Neural progenitor cell (in vitro differentiated cells): ENCODE measurements around the gene SMTNL2. TPM values are rescaled to one million over a fixed set of nuclear protein-coding genes. Genes with fewer than 3 reads are reported as not detected.

Experiments
- DNase-seq: peaks from one replicate; pipeline ENCODE4 v3.0.0-alpha.2; 2016; ENCODE audit warnings: low spot score
- H2AFZ ChIP-seq: fragments of 200-600 bp; sonication (generic); replicated peaks from 2 replicates; pipeline ENCODE4 v1.6.1; 2016; ENCODE audit warnings: antibody characterized with exemption
- H3F3A ChIP-seq: fragments of 200-600 bp; sonication (generic); 2 replicates; pipeline ENCODE4 v1.6.1; 2016; ENCODE audit warnings: antibody characterized with exemption, low read depth
- H3K27ac ChIP-seq: fragments of 200-600 bp; sonication (generic); 2 replicates; pipeline ENCODE4 v1.5.1; 2016; ENCODE audit warnings: mild to moderate bottlenecking
- H3K27me3 ChIP-seq: fragments of 200-600 bp; sonication (generic); 2 replicates; pipeline ENCODE4 v1.6.1; 2016; ENCODE audit warnings: mild to moderate bottlenecking, moderate library complexity
- H3K36me3 ChIP-seq: fragments of 200-600 bp; sonication (generic); 2 replicates; pipeline ENCODE4 v1.5.1; 2016
- H3K4me1 ChIP-seq: fragments of 200-600 bp; sonication (generic); 2 replicates; pipeline ENCODE4 v1.6.1; 2016; ENCODE audit warnings: mixed run types
- H3K4me2 ChIP-seq: fragments of 200-600 bp; sonication (generic); 2 replicates; pipeline ENCODE4 v1.6.1; 2016
- H3K4me3 ChIP-seq: fragments of 200-600 bp; sonication (generic); 2 replicates; pipeline ENCODE4 v1.5.1; 2016
- H3K79me2 ChIP-seq: fragments of 200-600 bp; sonication (generic); 2 replicates; pipeline ENCODE4 v1.6.1; 2016; ENCODE audit warnings: low read depth
- H3K9ac ChIP-seq: fragments of 200-600 bp; sonication (generic); 2 replicates; pipeline ENCODE4 v1.6.1; 2016
- H3K9me3 ChIP-seq: fragments of 200-600 bp; sonication (generic); 2 replicates; pipeline ENCODE4 v1.5.1; 2016; ENCODE audit warnings: low read depth
- H4K20me1 ChIP-seq: fragments of 200-600 bp; sonication (generic); 2 replicates; pipeline ENCODE4 v1.6.1; 2016; ENCODE audit warnings: low read depth
- H3K27ac Mint-ChIP-seq: 3 replicates; pipeline ENCODE4 v1.8.0; 2021; ENCODE audit warnings: mixed read lengths
- H3K27me3 Mint-ChIP-seq: 2 replicates; pipeline ENCODE4 v1.8.0; 2022; ENCODE audit warnings: low read depth, mild to moderate bottlenecking, inconsistent platforms, moderate library complexity, mixed read lengths; ENCODE audit not compliant: insufficient read depth
- H3K36me3 Mint-ChIP-seq: 3 replicates; pipeline ENCODE4 v1.8.0; 2021; ENCODE audit warnings: mixed read lengths
- H3K4me1 Mint-ChIP-seq: 3 replicates; pipeline ENCODE4 v1.8.0; 2021; ENCODE audit warnings: mixed read lengths
- H3K4me3 Mint-ChIP-seq: 3 replicates; pipeline ENCODE4 v1.8.0; 2021; ENCODE audit warnings: mild to moderate bottlenecking, moderate library complexity, mixed read lengths
- H3K9me3 Mint-ChIP-seq: 3 replicates; pipeline ENCODE4 v1.8.0; 2020; ENCODE audit warnings: mixed read lengths
- CTCF ChIP-seq: fragments of 200-600 bp; sonication (generic); IDR thresholded peaks from 2 replicates; pipeline ENCODE4 v1.5.1; 2017; ENCODE audit warnings: antibody characterized with exemption, mild to moderate bottlenecking
- EZH2 ChIP-seq: fragments of 200-600 bp; sonication (generic); IDR thresholded peaks from 2 replicates; pipeline ENCODE4 v1.6.1; 2017; ENCODE audit warnings: antibody characterized with exemption, mild to moderate bottlenecking, moderate library complexity
- EZH2phosphoT487 ChIP-seq: fragments of 200-600 bp; sonication (generic); IDR thresholded peaks from 2 replicates; pipeline ENCODE4 v1.6.1; 2017; ENCODE audit warnings: antibody characterized with exemption
- total RNA-seq: library from RNA; depleted of rRNA; stranded (reverse); fragments of >200 nt; gene quantifications from 2 replicates; pipeline ENCODE4 v1.2.3, GENCODE V29; 2015; ENCODE audit warnings: low replicate concordance

Gene SMTNL2
- total RNA-seq, 1 donor from 2014 or later = 3.0 TPM

DNA sequence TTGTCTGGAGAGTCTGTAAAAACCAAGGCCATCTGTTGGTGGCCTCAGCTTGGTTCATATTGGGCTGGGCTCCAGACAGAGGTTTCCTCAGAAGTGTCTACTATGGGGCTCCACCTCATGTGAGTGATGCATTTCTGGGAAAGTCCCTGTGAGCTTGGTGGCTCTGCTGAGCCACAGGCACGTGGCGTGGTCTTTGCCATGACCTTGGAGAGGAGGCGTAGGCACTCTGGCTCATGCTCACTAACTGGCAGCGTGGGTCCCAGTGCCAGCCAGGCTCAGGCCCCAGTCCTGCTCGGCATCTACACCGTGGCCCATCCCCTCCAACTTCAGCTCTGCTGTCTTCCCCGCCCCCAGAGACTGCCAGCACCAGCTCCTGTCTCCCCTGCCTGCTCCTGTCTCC, 10.7 kb upstream of the SMTNL2 start:
- Mint-ChIP-seq H3K9me3 (no peaks in the 10 kb centered on the region), H3K4me1 (peaks cover 34% of the 10 kb centered on the region), H3K27me3 (no peaks in the 10 kb centered on the region), H3K27ac (no peak overlapping the region), H3K4me3 (no peak overlapping the region), H3K36me3 (no peaks in the 10 kb centered on the region)
- Histone ChIP-seq H3K4me2 (no peak overlapping the region), H4K20me1 (no peaks in the 10 kb centered on the region), H3K27ac (no peak overlapping the region), H3K9ac (no peak overlapping the region), H3K9me3 (no peaks in the 10 kb centered on the region), H2AFZ (no peak overlapping the region), H3K4me3 (no peak overlapping the region), H3K36me3 (no peaks in the 10 kb centered on the region), H3K79me2 (no peaks in the 10 kb centered on the region), H3F3A (peaks cover 19% of the 10 kb centered on the region), H3K4me1 (peaks cover 36% of the 10 kb centered on the region), H3K27me3 (no peaks in the 10 kb centered on the region)
- TF ChIP-seq CTCF = no peak
- TF ChIP-seq EZH2 = no peak
- TF ChIP-seq EZH2phosphoT487 = no peak
- no peak for DNase-seq

DNA sequence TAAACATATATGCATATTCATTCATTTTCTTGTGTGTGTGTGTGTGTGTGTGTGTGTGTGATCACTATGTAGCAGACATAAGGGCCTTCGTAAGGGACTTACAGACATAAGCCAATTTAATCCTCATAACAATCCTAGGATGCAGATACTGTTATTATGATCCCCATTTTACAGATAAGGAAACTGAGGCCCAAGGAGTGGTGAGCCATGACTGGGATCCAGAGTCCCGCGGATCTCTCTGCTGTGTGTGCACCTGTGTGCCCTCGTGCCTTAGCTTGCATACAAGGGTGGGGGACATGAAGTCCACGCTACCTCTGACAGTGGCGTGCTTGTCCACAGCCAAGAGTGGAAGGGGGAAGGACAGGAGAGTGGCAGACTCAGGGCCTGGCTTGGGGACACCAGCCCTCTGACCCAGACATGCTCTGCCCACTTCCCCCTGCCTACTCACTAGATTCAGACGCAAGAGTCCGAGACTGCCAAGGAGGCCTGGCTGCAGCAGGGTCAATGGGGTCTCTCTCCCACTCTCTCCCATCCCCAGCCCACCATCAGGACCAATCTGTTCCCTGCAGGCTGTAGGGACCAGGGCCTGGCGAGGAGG, 9.8 kb upstream of the SMTNL2 start:
- TF ChIP-seq CTCF (no peak), EZH2 (no peak), EZH2phosphoT487 (no peak)
- Histone ChIP-seq H3K27me3 (no peaks in the 10 kb centered on the region), H3F3A (peaks cover 15% of the 10 kb centered on the region), H4K20me1 (no peaks in the 10 kb centered on the region), H2AFZ (no peak overlapping the region), H3K4me3 (no peak overlapping the region), H3K36me3 (no peaks in the 10 kb centered on the region), H3K27ac (no peak overlapping the region), H3K4me2 (no peak overlapping the region), H3K4me1 (peaks cover 30% of the 10 kb centered on the region), H3K79me2 (no peaks in the 10 kb centered on the region), H3K9ac (no peak overlapping the region), H3K9me3 (no peaks in the 10 kb centered on the region)
- no peaks in the 10 kb centered on the region for H3K9me3 Mint-ChIP-seq
- no peak overlapping the region for H3K4me3 Mint-ChIP-seq
- DNase-seq = no peak
- peak overlapping the region; percentile 29 for H3K27ac Mint-ChIP-seq
- no peaks in the 10 kb centered on the region for H3K36me3 Mint-ChIP-seq
- H3K27me3 Mint-ChIP-seq = no peaks in the 10 kb centered on the region
- peaks cover 31% of the 10 kb centered on the region for H3K4me1 Mint-ChIP-seq

DNA sequence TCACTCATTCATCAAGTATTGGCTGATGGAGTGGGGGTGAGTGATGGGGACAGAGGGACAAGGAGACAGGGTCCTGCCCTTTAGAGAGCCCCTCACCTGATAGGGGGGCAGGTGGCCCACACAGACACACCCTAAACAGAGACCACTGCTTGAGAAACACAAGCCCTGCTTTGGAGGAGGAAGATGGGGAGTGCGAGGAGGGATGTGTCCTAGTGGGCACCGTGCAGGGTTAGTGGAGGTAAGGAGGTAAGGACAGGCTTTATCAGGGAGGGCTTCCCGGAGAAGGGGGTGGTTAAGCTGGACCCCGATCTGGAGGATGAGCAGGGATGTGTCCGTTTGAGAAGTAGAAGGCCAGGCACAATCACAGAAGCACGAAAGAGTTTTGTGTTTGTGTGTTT, 8.2 kb upstream of the SMTNL2 start:
- H2AFZ ChIP-seq = peak overlapping the region; percentile 60
- H3K9ac ChIP-seq = no peak overlapping the region
- peak overlapping the region; percentile 37 for H3K4me2 ChIP-seq
- H3K79me2 ChIP-seq = no peaks in the 10 kb centered on the region
- Mint-ChIP-seq H3K9me3 (no peaks in the 10 kb centered on the region), H3K27me3 (peaks cover 6% of the 10 kb centered on the region), H3K36me3 (no peaks in the 10 kb centered on the region), H3K4me1 (peaks cover 27% of the 10 kb centered on the region), H3K27ac (peak overlapping the region; percentile 92), H3K4me3 (no peak overlapping the region)
- no peaks in the 10 kb centered on the region for H4K20me1 ChIP-seq
- no peak for DNase-seq
- H3K4me3 ChIP-seq = no peak overlapping the region
- H3K27me3 ChIP-seq = no peaks in the 10 kb centered on the region
- H3K27ac ChIP-seq = no peak overlapping the region
- H3K4me1 ChIP-seq = peaks cover 22% of the 10 kb centered on the region
- TF ChIP-seq CTCF (no peak), EZH2 (no peak), EZH2phosphoT487 (no peak)
- H3K36me3 ChIP-seq = no peaks in the 10 kb centered on the region
- H3K9me3 ChIP-seq = no peaks in the 10 kb centered on the region
- peaks cover 15% of the 10 kb centered on the region for H3F3A ChIP-seq
